ENCODE data around the gene GAD2.
"Not testable (repeated sequence)": the region's sequence is repeated elsewhere in the genome, so short reads cannot be mapped to it uniquely, and the experiment has no call there.

GAD2 gene

GRCh38 chr10:26318672-26319071 is 102.1 kb downstream of the GAD2 start:
- no peak for DNase-seq (ENCODE audit: low spot score)

- DNase-seq (ENCODE audit: low spot score), result no peak
Measured at GRCh38 chr10:26323219-26323618, 106.6 kb downstream of the GAD2 start.

GRCh38 chr10:26326851-26327250 is 110.3 kb downstream of the GAD2 start:
- no peak for DNase-seq (ENCODE audit: low spot score)

- no peak for DNase-seq (ENCODE audit: low spot score)
Measured at GRCh38 chr10:26327811-26328210, 111.2 kb downstream of the GAD2 start.

GRCh38 chr10:26331371-26331770 is 114.8 kb downstream of the GAD2 start:
- DNase-seq (ENCODE audit: low spot score), result no peak

GRCh38 chr10:26334232-26334931 is 117.8 kb downstream of the GAD2 start:
- DNase-seq (ENCODE audit: low spot score), result no peak

- peak; percentile 53 for DNase-seq (ENCODE audit: low spot score)
Measured at GRCh38 chr10:26334932-26335573, 118.5 kb downstream of the GAD2 start.

- DNase-seq (ENCODE audit: low spot score), result peak; percentile 1
Measured at GRCh38 chr10:26335574-26336093, 119.1 kb downstream of the GAD2 start.

- DNase-seq (ENCODE audit: low spot score), result no peak
Measured at GRCh38 chr10:26336979-26337378, 120.4 kb downstream of the GAD2 start.

GRCh38 chr10:26341701-26342100 is 125.1 kb downstream of the GAD2 start:
- no peak for DNase-seq (ENCODE audit: low spot score)

GRCh38 chr10:26348821-26349417 is 132.3 kb downstream of the GAD2 start:
- DNase-seq (ENCODE audit: low spot score), result not testable (repeated sequence)

All from COLO829 (cell line).